H1 (cell line): ENCODE measurements around the gene LILRA1. TPM values are rescaled to one million over a fixed set of nuclear protein-coding genes. Genes with fewer than 3 reads are reported as not detected.

Experiments
- CTCF ChIA-PET: fragments of 300-600 bp; sonication (Branson Sonifier 250); formaldehyde crosslinking; loops from one replicate; lab custom pipeline; 2021; ENCODE audit not compliant: partially characterized antibody; lab: Charles Lee
- POLR2A ChIA-PET: fragments of 300-600 bp; sonication (Branson Sonifier 250); formaldehyde crosslinking; loops from one replicate; lab custom pipeline; 2021; ENCODE audit warnings: inconsistent platforms; ENCODE audit not compliant: partially characterized antibody; lab: Charles Lee
- DNase-seq, 2 experiments: peaks; one replicate each; pipeline versions ENCODE4 v3.0.0 to v3.0.0-alpha.2; 2010 to 2022; ENCODE audit warnings: low spot score in 2 of 2, low read depth in 1 of 2, mixed read lengths in 1 of 2
- FAIRE-seq: peaks from 2 replicates; lab custom pipeline; 2011; peaks lifted over from hg19 to GRCh38; lab: Jason Lieb, UNC
- H2AFZ ChIP-seq: 2 replicates; pipeline ENCODE4 v1.8.1; 2012; ENCODE audit warnings: low read length, inconsistent platforms
- H2AK5ac ChIP-seq: 2 replicates; pipeline ENCODE4 v1.6.1; 2013; ENCODE audit warnings: low read depth, low read length
- H2BK120ac ChIP-seq: replicated peaks from 2 replicates; pipeline ENCODE3; 2013; ENCODE audit warnings: low read depth, low read length, inconsistent platforms
- H2BK12ac ChIP-seq: 2 replicates; pipeline ENCODE4 v1.6.1; 2013; ENCODE audit warnings: low read depth, low read length
- H2BK15ac ChIP-seq: 2 replicates; pipeline ENCODE4 v1.6.1; 2013; ENCODE audit warnings: low read length
- H2BK20ac ChIP-seq: 2 replicates; pipeline ENCODE4 v1.6.1; 2013; ENCODE audit warnings: low read length
- H2BK5ac ChIP-seq: 2 replicates; pipeline ENCODE4 v1.6.1; 2013; ENCODE audit warnings: low read depth, low read length
- H3K14ac ChIP-seq: 2 replicates; pipeline ENCODE4 v1.6.1; 2013; ENCODE audit warnings: inconsistent platforms; ENCODE audit not compliant: insufficient read length
- H3K18ac ChIP-seq: 2 replicates; pipeline ENCODE4 v1.6.1; 2013; ENCODE audit warnings: low read length; ENCODE audit errors: extremely low read depth
- H3K23ac ChIP-seq: 2 replicates; pipeline ENCODE4 v1.6.1; 2013; ENCODE audit warnings: inconsistent platforms; ENCODE audit not compliant: insufficient read length
- H3K23me2 ChIP-seq: 2 replicates; pipeline ENCODE4 v1.6.1; 2013; ENCODE audit warnings: low read depth, low read length
- H3K27ac ChIP-seq: 2 replicates; pipeline ENCODE4 v1.6.1; 2011; ENCODE audit warnings: low read depth, low read length, inconsistent platforms
- H3K27me3 ChIP-seq, 4 experiments: replicated peaks in 1 of 4; 1 replicate in 1 of 4; 2 replicates in 3 of 4; pipeline versions ENCODE4 v1.6.1 to v1.8.1; 2011 to 2013; ENCODE audit warnings: low read length in 3 of 4, mild to moderate bottlenecking in 3 of 4, inconsistent platforms in 2 of 4, mixed read lengths in 2 of 4, moderate library complexity in 1 of 4; ENCODE audit not compliant: control insufficient read depth in 3 of 4, insufficient read depth in 3 of 4; ENCODE audit errors: extremely low read depth in 1 of 4
- H3K36me3 ChIP-seq, 4 experiments: 2 replicates each; pipeline versions ENCODE4 v1.6.1 to v1.8.1; 2011 to 2013; ENCODE audit warnings: mild to moderate bottlenecking in 4 of 4, low read length in 3 of 4, moderate library complexity in 2 of 4, control low read depth in 1 of 4, inconsistent platforms in 1 of 4; ENCODE audit not compliant: insufficient read depth in 4 of 4, control insufficient read depth in 2 of 4
- H3K4ac ChIP-seq: replicated peaks from 2 replicates; pipeline ENCODE3; 2013; ENCODE audit warnings: low read length, low read depth, mixed read lengths, inconsistent platforms; ENCODE audit not compliant: insufficient read length
- H3K4me1 ChIP-seq, 4 experiments: replicated peaks in 1 of 4; 1 replicate in 1 of 4; 2 replicates in 3 of 4; pipeline versions ENCODE4 v1.6.1 to v1.8.1; 2011 to 2013; ENCODE audit warnings: low read length in 3 of 4, inconsistent platforms in 2 of 4, mixed read lengths in 1 of 4; ENCODE audit not compliant: insufficient read depth in 4 of 4, control insufficient read depth in 3 of 4
- H3K4me2 ChIP-seq, 2 experiments: 2 replicates each; pipeline versions ENCODE4 v1.6.1 to v1.8.1; 2011 to 2013; ENCODE audit warnings: low read depth in 2 of 2, low read length in 2 of 2, control low read depth in 1 of 2, inconsistent platforms in 1 of 2, mild to moderate bottlenecking in 1 of 2; ENCODE audit not compliant: insufficient read depth in 1 of 2
- H3K4me3 ChIP-seq, 4 experiments: fragments of 200-600, 300-600 bp in 1 of 4; sonication (generic), shearing (Covaris generic), sonication (Bioruptor Twin) in 1 of 4; 2 replicates each; pipeline versions ENCODE4 v1.5.1 to v1.8.1; 2011 to 2016; ENCODE audit warnings: low read length in 4 of 4, low read depth in 3 of 4, control low read depth in 2 of 4, inconsistent platforms in 2 of 4, mild to moderate bottlenecking in 2 of 4, mixed read lengths in 1 of 4, moderate library complexity in 1 of 4; ENCODE audit not compliant: insufficient read depth in 2 of 4; ENCODE audit errors: extremely low read depth in 1 of 4
- H3K56ac ChIP-seq: replicated peaks from 2 replicates; pipeline ENCODE3; 2013; ENCODE audit warnings: low read depth, mild to moderate bottlenecking, mixed read lengths, low read length, inconsistent platforms; ENCODE audit not compliant: insufficient read length
- H3K79me1 ChIP-seq: 2 replicates; pipeline ENCODE4 v1.6.1; 2013; ENCODE audit warnings: low read depth, low read length, control low read depth
- H3K79me2 ChIP-seq, 2 experiments: 2 replicates each; pipeline versions ENCODE4 v1.6.1 to v1.8.1; 2012 to 2013; ENCODE audit warnings: low read length in 2 of 2, mild to moderate bottlenecking in 2 of 2, inconsistent platforms in 1 of 2; ENCODE audit not compliant: insufficient read depth in 2 of 2, control insufficient read depth in 1 of 2
- H3K9ac ChIP-seq, 4 experiments: replicated peaks in 1 of 4; 1 replicate in 1 of 4; 2 replicates in 3 of 4; pipeline versions ENCODE4 v1.6.1 to v1.8.1; 2011 to 2013; ENCODE audit warnings: low read depth in 3 of 4, low read length in 3 of 4, control low read depth in 2 of 4, mild to moderate bottlenecking in 2 of 4, moderate library complexity in 2 of 4, inconsistent platforms in 1 of 4; ENCODE audit errors: extremely low read depth in 1 of 4
- H3K9me3 ChIP-seq, 2 experiments: 2 replicates each; pipeline versions ENCODE4 v1.6.1 to v1.8.1; 2012 to 2013; ENCODE audit warnings: mild to moderate bottlenecking in 2 of 2, moderate library complexity in 2 of 2, control low read depth in 1 of 2, inconsistent platforms in 1 of 2, low read depth in 1 of 2, low read length in 1 of 2, mixed read lengths in 1 of 2; ENCODE audit not compliant: insufficient read depth in 2 of 2
- H4K20me1 ChIP-seq, 2 experiments: replicated peaks in 1 of 2; 2 replicates each; pipeline versions ENCODE3 to v1.8.1; 2011 to 2013; ENCODE audit warnings: inconsistent platforms in 2 of 2, low read length in 2 of 2, mild to moderate bottlenecking in 1 of 2; ENCODE audit not compliant: insufficient read depth in 2 of 2, control insufficient read depth in 1 of 2
- H4K5ac ChIP-seq: 2 replicates; pipeline ENCODE4 v1.6.1; 2013; ENCODE audit warnings: low read length, low read depth, mixed read lengths, inconsistent platforms; ENCODE audit not compliant: insufficient read length
- H4K8ac ChIP-seq: 2 replicates; pipeline ENCODE4 v1.8.0; 2013; ENCODE audit warnings: mild to moderate bottlenecking, moderate library complexity, low read length, inconsistent platforms; ENCODE audit not compliant: insufficient read depth; ENCODE audit errors: extremely low read depth
- H4K91ac ChIP-seq: replicated peaks from 2 replicates; pipeline ENCODE3; 2013; ENCODE audit warnings: low read length, mixed read lengths, inconsistent platforms; ENCODE audit not compliant: insufficient read length
- CTBP2 ChIP-seq: IDR thresholded peaks from 2 replicates; pipeline ENCODE4 v1.7.0; 2011; ENCODE audit warnings: borderline replicate concordance, mild to moderate bottlenecking, moderate library complexity, mixed read lengths, low read length; ENCODE audit not compliant: insufficient read depth, insufficient read length
- EZH2 ChIP-seq: fragments of 200-600 bp; sonication (generic); IDR thresholded peaks from 2 replicates; pipeline ENCODE4 v1.7.1; 2012; ENCODE audit warnings: low read depth, mild to moderate bottlenecking, moderate library complexity, low read length, inconsistent platforms; ENCODE audit not compliant: severe bottlenecking
- FOSL1 ChIP-seq: IDR thresholded peaks from 2 replicates; pipeline ENCODE4 v1.6.1; 2011; ENCODE audit warnings: mild to moderate bottlenecking, low read depth, low read length, moderate library complexity; ENCODE audit not compliant: insufficient read depth
- KDM5A ChIP-seq: fragments of 200-600 bp; IDR thresholded peaks from 2 replicates; pipeline ENCODE4 v1.7.1; 2012; ENCODE audit warnings: mild to moderate bottlenecking, low read length, inconsistent platforms, mixed read lengths
- NRF1 ChIP-seq: IDR thresholded peaks from 2 replicates; pipeline ENCODE4 v1.6.1; 2011; ENCODE audit warnings: mild to moderate bottlenecking, low read depth, low read length, improper control_type of control experiment
- RBBP5 ChIP-seq: IDR thresholded peaks from 2 replicates; pipeline ENCODE4 v1.7.1; 2012; ENCODE audit warnings: low read depth, mild to moderate bottlenecking, inconsistent platforms, low read length, moderate library complexity, borderline replicate concordance
- WGBS, 2 experiments: shearing (Covaris generic) in 1 of 2; methylation state at CpG; one replicate each; pipeline versions ENCODE4 v1.1.6 to v1.1.7; 2013 to 2015; ENCODE audit warnings: low lambda C conversion rate in 2 of 2, mixed read lengths in 2 of 2, inconsistent platforms in 1 of 2, low coverage in 1 of 2, missing lambda C conversion rate in 1 of 2; ENCODE audit not compliant: insufficient replicate concordance in 2 of 2, insufficient coverage in 1 of 2, insufficient read length in 1 of 2; ENCODE audit errors: extremely low coverage in 1 of 2, missing lambda C conversion rate in 1 of 2; 5-methylcytosine and 5-hydroxymethylcytosine counted together
- polyA plus RNA-seq, 7 experiments: library from polyadenylated mRNA; depleted of rRNA in 3 of 7; stranded (reverse) in 5 of 7; unstranded in 2 of 7; fragments of >200 nt in 5 of 7; fragments of 200-250 nt in 2 of 7; gene quantifications; 1 replicate in 5 of 7; 2 replicates in 1 of 7; 4 replicates in 1 of 7; pipeline versions ENCODE4 v1.2.1 to v1.2.3, GENCODE V29; 2011 to 2013; ENCODE audit warnings: missing spikeins in 2 of 7, mixed read lengths in 2 of 7
- total RNA-seq: library from RNA; stranded (reverse); fragmentation: NEBNext Ultra II Directional; extraction: Animal tissue kit (Norgen Biotek cat#: 25700); gene quantifications from 2 replicates; pipeline ENCODE4 v1.2.1, GENCODE V29; 2021

Gene LILRA1
- total and polyA plus RNA-seq, 2 of the 8 experiments (the other 6 are each of a cell fraction or from before 2014, with no cell fraction given): not detected

- no peak overlapping the region for H2BK15ac ChIP-seq
- H2BK120ac ChIP-seq: no peak overlapping the region
- no peak overlapping the region for H4K5ac ChIP-seq
- no peak overlapping the region for H2BK12ac ChIP-seq
- FAIRE-seq (no peak), DNase-seq (no peak)
- no peak overlapping the region for H3K4me2 ChIP-seq
- CTCF ChIA-PET: no interaction called here
- peaks cover 59 to 76% of the 10 kb centered on the region in 2 experiments for H3K9me3 ChIP-seq
- no peak overlapping the region for H4K8ac ChIP-seq
- H3K79me1 ChIP-seq: no peaks in the 10 kb centered on the region
- no peak overlapping the region for H4K91ac ChIP-seq
- no peak overlapping the region for H3K18ac ChIP-seq
- H3K23me2 ChIP-seq: no peaks in the 10 kb centered on the region
- H3K4me3 ChIP-seq: no peak overlapping the region
- no peaks in the 10 kb centered on the region for H3K36me3 ChIP-seq
- H3K27ac ChIP-seq: no peak overlapping the region
- WGBS, 2 experiments: 80% methylated on average over 15 of the region's 15 CpGs; no CpG with 5 or more reads in 1 of the 2 experiments
- no peak overlapping the region for H3K9ac ChIP-seq
- H3K79me2 ChIP-seq: no peaks in the 10 kb centered on the region
- H4K20me1 ChIP-seq: no peaks in the 10 kb centered on the region
- TF ChIP-seq FOSL1: no peak
- TF ChIP-seq KDM5A: no peak
- TF ChIP-seq EZH2: no peak
- no peak for TF ChIP-seq NRF1
- TF ChIP-seq CTBP2: no peak
- no peak for TF ChIP-seq RBBP5
- H3K14ac ChIP-seq: no peak overlapping the region
- no peak overlapping the region for H2BK20ac ChIP-seq
- H3K4me1 ChIP-seq: no peaks in the 10 kb centered on the region
- H2AK5ac ChIP-seq: no peak overlapping the region
- no peak overlapping the region for H2BK5ac ChIP-seq
- no peak overlapping the region for H3K23ac ChIP-seq
- no peaks in the 10 kb centered on the region for H3K27me3 ChIP-seq
- H3K56ac ChIP-seq: no peak overlapping the region
- H2AFZ ChIP-seq: no peak overlapping the region
- POLR2A ChIA-PET: no interaction called here
- no peak overlapping the region for H3K4ac ChIP-seq
Measured at GRCh38 chr19:54608792-54609191, 15.4 kb downstream of the LILRA1 start.
